Right ventricle myocardium inferior (tissue), 1 donor: ENCODE results near the gene LHFPL3. TPM values are rescaled to one million over a fixed set of nuclear protein-coding genes. Genes with fewer than 3 reads are reported as not detected.

Source experiments
- ATAC-seq: fragments of 200-7000 bp; cut with Tn5 transposase; one replicate; pipeline ENCODE4 v1.9.1; 2020; ENCODE audit warnings: mild to moderate bottlenecking, moderate library complexity
- DNase-seq: peaks from one replicate; pipeline ENCODE4 v3.0.0; 2021; ENCODE audit errors: missing footprints
- intact Hi-C: fragments of 100-400 bp; cut with DNase I; formaldehyde crosslinking; loops from one replicate; pipeline ENCODE4 v1.11.0; 2022
- total RNA-seq: library from RNA; stranded (reverse); fragmentation: NEBNext Ultra II Directional; extraction: Animal tissue kit (Norgen Biotek cat#: 25700); gene quantifications from one replicate; pipeline ENCODE4 v1.2.1, GENCODE V29; 2021
- donor health status: DM: no; HTN: yes; CAD: no; lungs with severe emphysema.

LHFPL3 gene
- total RNA-seq, 1 donor from 2014 or later, result not detected

- no peak for DNase-seq
- intact Hi-C loops, result no loop called here
- no peak for ATAC-seq
Observed at GRCh38 chr7:104363355-104363754, 35.0 kb downstream of the LHFPL3 start.

GRCh38 chr7:104366390-104366789 is 38.0 kb downstream of the LHFPL3 start:
- intact Hi-C loops, result no loop called here
- ATAC-seq (no peak), DNase-seq (no peak)

- no peak for ATAC-seq
- intact Hi-C loops, result no loop called here
Observed at GRCh38 chr7:104367926-104368325, 39.5 kb downstream of the LHFPL3 start.

GRCh38 chr7:104371216-104371979 is 43.0 kb downstream of the LHFPL3 start:
- intact Hi-C loops, result no loop called here
- ATAC-seq (no peak), DNase-seq (no peak)

More at GRCh38 chr7:104367926-104368325, 39.5 kb downstream of the LHFPL3 start:
- no peak for DNase-seq

- DNase-seq, result no peak
- intact Hi-C loops, result no loop called here
- ATAC-seq, result no peak
Observed at GRCh38 chr7:104371980-104372357, 43.6 kb downstream of the LHFPL3 start.

GRCh38 chr7:104382616-104383015 is 54.2 kb downstream of the LHFPL3 start:
- intact Hi-C loops, result no loop called here
- DNase-seq (no peak), ATAC-seq (no peak)

- DNase-seq (no peak), ATAC-seq (no peak)
- intact Hi-C loops, result no loop called here
Observed at GRCh38 chr7:104386943-104387342, 58.5 kb downstream of the LHFPL3 start.

- ATAC-seq (no peak), DNase-seq (no peak)
- intact Hi-C loops, result no loop called here
Observed at GRCh38 chr7:104388222-104388621, 59.8 kb downstream of the LHFPL3 start.

GRCh38 chr7:104395162-104395561 is 66.8 kb downstream of the LHFPL3 start:
- ATAC-seq (no peak), DNase-seq (no peak)
- intact Hi-C loops, result no loop called here

- intact Hi-C loops, result no loop called here
- ATAC-seq (no peak), DNase-seq (no peak)
Observed at GRCh38 chr7:104397442-104397841, 69.0 kb downstream of the LHFPL3 start.

GRCh38 chr7:104408371-104408770 is 80.0 kb downstream of the LHFPL3 start:
- ATAC-seq, result no peak
- intact Hi-C loops, result no loop called here

GRCh38 chr7:104410742-104411141 is 82.3 kb downstream of the LHFPL3 start:
- intact Hi-C loops, result no loop called here
- no peak for DNase-seq
- no peak for ATAC-seq

More at GRCh38 chr7:104408371-104408770, 80.0 kb downstream of the LHFPL3 start:
- no peak for DNase-seq

- ATAC-seq (no peak), DNase-seq (no peak)
- intact Hi-C loops, result no loop called here
Observed at GRCh38 chr7:104412911-104413310, 84.5 kb downstream of the LHFPL3 start.

GRCh38 chr7:104414216-104414615 is 85.8 kb downstream of the LHFPL3 start:
- DNase-seq, result no peak
- ATAC-seq, result no peak
- intact Hi-C loops, result no loop called here

GRCh38 chr7:104415700-104416099 is 87.3 kb downstream of the LHFPL3 start:
- DNase-seq (no peak), ATAC-seq (no peak)
- intact Hi-C loops, result no loop called here

- no peak for DNase-seq
Observed at GRCh38 chr7:104416866-104417393, 88.5 kb downstream of the LHFPL3 start.

GRCh38 chr7:104431930-104432329 is 103.5 kb downstream of the LHFPL3 start:
- ATAC-seq (no peak), DNase-seq (no peak)
- intact Hi-C loops, result no loop called here

More at GRCh38 chr7:104416866-104417393, 88.5 kb downstream of the LHFPL3 start:
- intact Hi-C loops, result no loop called here
- no peak for ATAC-seq

- intact Hi-C loops, result no loop called here
- DNase-seq (no peak), ATAC-seq (no peak)
Observed at GRCh38 chr7:104434129-104434528, 105.7 kb downstream of the LHFPL3 start.

GRCh38 chr7:104442481-104442880 is 114.1 kb downstream of the LHFPL3 start:
- intact Hi-C loops, result no loop called here
- ATAC-seq, result no peak
- no peak for DNase-seq

- ATAC-seq (no peak), DNase-seq (no peak)
- intact Hi-C loops, result no loop called here
Observed at GRCh38 chr7:104444017-104444416, 115.6 kb downstream of the LHFPL3 start.

GRCh38 chr7:104445393-104445792 is 117.0 kb downstream of the LHFPL3 start:
- intact Hi-C loops, result no loop called here
- no peak for ATAC-seq

More at GRCh38 chr7:104445393-104445792, 117.0 kb downstream of the LHFPL3 start:
- no peak for DNase-seq
